ENCODE measurements around the gene NSUN6. TPM values are rescaled to one million over a fixed set of nuclear protein-coding genes. Genes with fewer than 3 reads are reported as not detected.

NSUN6 gene
- total RNA-seq, 1 donor = 12.3 TPM

DNA sequence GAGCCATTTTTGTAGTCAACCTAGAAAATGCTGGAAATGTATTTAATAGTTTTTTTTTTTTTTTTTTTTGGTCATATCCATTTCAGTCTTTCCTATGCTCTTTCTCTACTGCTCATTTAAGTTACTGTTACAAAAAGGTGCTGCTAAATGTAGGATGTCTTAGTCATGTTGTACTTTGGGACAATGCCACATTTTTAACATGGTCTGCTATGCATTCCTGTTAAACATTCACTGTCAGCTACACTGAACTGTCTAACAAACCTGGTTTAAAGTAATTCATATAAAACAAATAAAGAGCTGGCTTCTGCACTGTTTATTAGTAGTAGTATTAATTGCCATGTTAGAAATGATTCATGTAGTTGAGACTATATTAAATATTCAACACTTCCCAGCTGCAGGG, 108.6 kb downstream of the NSUN6 start:
- peak; percentile 60 for DNase-seq (ENCODE audit: low read depth)
- TF ChIP-seq CTCF (IDR thresholded peaks at IDR 0.05; ENCODE audit: insufficient read depth, low read length) = no peak
- H3K4me3 ChIP-seq (ENCODE audit: low read depth, low read length) = no peak overlapping the region

DNA sequence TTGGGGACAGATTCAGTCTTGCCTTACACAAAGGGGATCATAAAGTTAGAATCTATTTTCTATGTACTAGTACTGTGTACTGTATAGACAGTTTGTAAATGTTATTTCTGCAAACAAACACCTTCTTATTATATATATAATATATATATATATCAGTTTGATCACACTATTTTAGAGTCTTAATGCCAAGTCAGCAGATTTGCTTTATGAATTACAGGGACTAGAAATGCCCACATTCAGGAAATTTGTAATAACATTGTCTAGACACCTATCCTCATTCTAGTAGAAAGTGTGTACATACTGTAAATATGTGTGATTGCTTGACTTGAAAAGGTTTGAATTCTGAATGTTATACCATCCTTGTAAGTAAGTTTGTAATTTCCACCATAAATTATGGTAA, 111.2 kb downstream of the NSUN6 start:
- no peak for TF ChIP-seq CTCF (IDR thresholded peaks at IDR 0.05; ENCODE audit: insufficient read depth, low read length)
- H3K4me3 ChIP-seq (ENCODE audit: low read depth, low read length) = no peak overlapping the region
- DNase-seq (ENCODE audit: low read depth) = no peak

GRCh38 chr10:18539335-18539734, 112.1 kb downstream of the NSUN6 start:
- TF ChIP-seq CTCF (IDR thresholded peaks at IDR 0.05; ENCODE audit: insufficient read depth, low read length) = no peak
- H3K4me3 ChIP-seq (ENCODE audit: low read depth, low read length) = no peak overlapping the region
- no peak for DNase-seq (ENCODE audit: low read depth)

DNA sequence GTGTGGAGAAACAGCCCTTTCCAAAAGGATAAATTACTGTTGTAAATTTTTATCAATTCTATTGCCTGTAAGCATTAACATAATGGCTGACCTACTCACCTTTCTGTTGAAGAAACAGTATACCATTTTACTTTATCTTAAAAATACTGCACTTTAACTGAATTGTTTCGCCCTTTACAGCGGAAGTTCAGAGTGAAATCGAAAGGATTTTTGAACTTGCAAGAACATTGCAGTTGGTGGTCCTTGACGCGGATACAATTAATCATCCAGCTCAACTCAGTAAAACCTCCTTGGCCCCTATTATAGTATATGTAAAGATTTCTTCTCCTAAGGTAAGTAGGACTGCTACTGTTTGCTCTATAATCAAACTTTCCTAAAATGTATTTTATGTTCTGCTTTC, 117.5 kb downstream of the NSUN6 start:
- no peak overlapping the region for H3K4me3 ChIP-seq (ENCODE audit: low read depth, low read length)
- DNase-seq (ENCODE audit: low read depth) = peak; percentile 6
- no peak for TF ChIP-seq CTCF (IDR thresholded peaks at IDR 0.05; ENCODE audit: insufficient read depth, low read length)

GRCh38 chr10:18532881-18533535, 118.4 kb downstream of the NSUN6 start:
- TF ChIP-seq CTCF (IDR thresholded peaks at IDR 0.05; ENCODE audit: insufficient read depth, low read length) = no peak
- no peak overlapping the region for H3K4me3 ChIP-seq (ENCODE audit: low read depth, low read length)
- no peak for DNase-seq (ENCODE audit: low read depth)

- TF ChIP-seq CTCF (IDR thresholded peaks at IDR 0.05; ENCODE audit: insufficient read depth, low read length) = no peak
- no peak for DNase-seq (ENCODE audit: low read depth)
- H3K4me3 ChIP-seq (ENCODE audit: low read depth, low read length) = no peak overlapping the region
Measured at GRCh38 chr10:18528292-18528691, 123.1 kb downstream of the NSUN6 start.

DNA sequence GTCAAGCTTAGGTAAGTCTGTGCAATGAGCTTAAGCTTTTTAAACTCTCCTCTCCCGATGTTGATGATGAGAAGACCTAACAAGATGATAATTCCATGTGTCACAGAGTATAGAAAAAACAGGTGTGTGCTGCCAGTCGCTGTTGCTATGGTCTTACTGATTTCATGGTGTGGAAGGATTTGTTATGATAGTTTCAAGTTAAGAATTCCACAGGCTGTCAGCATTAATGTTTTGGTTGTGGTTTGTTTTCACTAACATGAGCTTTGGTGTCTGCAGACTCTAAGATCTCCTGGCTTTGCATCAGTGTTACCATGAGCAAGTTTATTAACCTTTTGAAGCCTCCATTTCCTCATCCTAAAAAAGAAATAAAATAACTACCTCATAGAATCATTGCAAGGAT, 123.7 kb downstream of the NSUN6 start:
- TF ChIP-seq CTCF (IDR thresholded peaks at IDR 0.05; ENCODE audit: insufficient read depth, low read length) = no peak
- DNase-seq (ENCODE audit: low read depth) = no peak

More for the DNA sequence above, 123.7 kb downstream of the NSUN6 start:
- H3K4me3 ChIP-seq (ENCODE audit: low read depth, low read length) = no peak overlapping the region

Measured in fibroblast of the aortic adventitia (primary cell).